ENCODE measurements around the gene POFUT2.

POFUT2 gene

DNA sequence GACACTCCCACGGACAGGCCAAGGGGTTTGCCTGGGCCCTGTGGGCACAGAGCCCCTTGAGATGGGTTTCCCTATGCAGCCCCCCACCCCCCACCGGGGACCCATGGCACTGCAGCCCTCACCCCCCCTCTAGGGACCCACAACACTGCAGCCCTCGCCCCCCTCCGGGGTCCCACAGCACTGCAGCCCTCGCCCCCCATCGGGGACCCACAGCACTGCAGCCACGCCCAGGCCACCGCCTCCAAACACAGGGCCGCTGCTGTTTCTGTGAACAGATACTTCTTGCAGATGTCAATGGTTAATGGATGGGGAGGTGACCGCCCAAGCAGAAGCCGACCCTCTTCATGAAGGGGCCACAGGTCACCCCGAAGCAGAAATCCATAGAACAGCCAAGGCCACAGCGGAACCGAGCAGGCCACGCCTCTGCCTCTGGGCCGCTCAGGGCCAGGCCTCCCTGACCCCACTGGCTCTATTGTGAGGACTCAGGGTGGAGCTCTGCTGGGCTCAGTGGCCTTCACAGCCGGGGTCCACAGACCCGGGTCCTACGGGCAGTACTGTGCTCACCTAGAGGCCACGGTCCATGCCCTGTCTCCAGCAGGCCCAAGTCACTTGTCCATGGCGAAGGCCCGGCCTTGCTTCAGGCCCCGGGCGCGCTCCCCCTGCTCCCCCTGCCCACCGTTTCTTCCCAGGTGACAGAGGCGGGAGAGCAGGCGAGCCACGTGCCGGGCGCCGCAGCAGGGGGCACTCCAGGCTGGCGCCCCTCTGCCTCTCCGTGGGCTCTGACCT lies 4.1 kb upstream of the POFUT2 start:
- TF ChIP-seq ESRRG (CRISPR knock-in tag; IDR thresholded peaks at IDR 0.05) (no peak), ISL1 (CRISPR knock-in tag; IDR thresholded peaks at IDR 0.05) (no peak), CSDC2 (CRISPR knock-in tag; IDR thresholded peaks at IDR 0.05) (no peak)
- ATAC-seq, result no peak

DNA sequence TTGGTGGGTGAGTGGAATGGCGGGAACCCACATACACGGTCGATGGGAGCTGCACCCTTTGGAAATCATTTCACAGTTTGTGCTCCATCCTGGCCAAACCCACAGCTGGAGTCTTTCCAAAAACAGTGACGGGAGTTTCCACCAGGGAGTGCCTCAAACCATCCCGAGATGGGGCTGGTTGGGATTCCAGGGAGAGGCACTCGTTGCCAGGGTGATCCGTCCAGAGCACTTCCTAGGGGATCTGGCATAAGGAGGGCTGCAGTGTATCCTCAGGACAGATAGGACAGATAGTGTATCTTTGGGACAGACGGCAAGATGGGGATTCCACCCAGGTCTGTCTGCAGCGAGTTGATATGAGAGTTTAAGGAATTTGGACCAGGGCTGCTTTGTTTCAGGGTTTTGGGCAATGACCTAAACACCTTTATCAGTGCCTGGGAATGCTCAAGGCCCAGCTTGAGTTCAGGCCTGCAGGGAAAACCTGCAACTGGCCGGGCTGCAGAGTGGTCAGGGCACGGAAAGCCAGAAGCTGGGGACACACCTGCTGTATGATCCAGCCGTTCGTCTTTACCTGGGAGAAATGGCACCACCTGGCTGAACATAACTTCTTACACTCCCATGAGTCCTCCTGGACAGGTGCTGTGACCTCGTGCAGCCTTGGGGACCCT lies 3.4 kb upstream of the POFUT2 start:
- ATAC-seq, result no peak
- no peak for TF ChIP-seq BACH2 (CRISPR knock-in tag; IDR thresholded peaks at IDR 0.05; ENCODE audit: borderline replicate concordance)
- no peak for TF ChIP-seq SNAI2 (CRISPR knock-in tag; IDR thresholded peaks at IDR 0.05)
- no peak for TF ChIP-seq ESRRG (CRISPR knock-in tag; IDR thresholded peaks at IDR 0.05)
- TF ChIP-seq PPARA (CRISPR knock-in tag; IDR thresholded peaks at IDR 0.05; ENCODE audit: borderline replicate concordance), result no peak
- TF ChIP-seq ARNTL (CRISPR knock-in tag; IDR thresholded peaks at IDR 0.05; ENCODE audit: borderline replicate concordance, low read depth), result no peak

DNA sequence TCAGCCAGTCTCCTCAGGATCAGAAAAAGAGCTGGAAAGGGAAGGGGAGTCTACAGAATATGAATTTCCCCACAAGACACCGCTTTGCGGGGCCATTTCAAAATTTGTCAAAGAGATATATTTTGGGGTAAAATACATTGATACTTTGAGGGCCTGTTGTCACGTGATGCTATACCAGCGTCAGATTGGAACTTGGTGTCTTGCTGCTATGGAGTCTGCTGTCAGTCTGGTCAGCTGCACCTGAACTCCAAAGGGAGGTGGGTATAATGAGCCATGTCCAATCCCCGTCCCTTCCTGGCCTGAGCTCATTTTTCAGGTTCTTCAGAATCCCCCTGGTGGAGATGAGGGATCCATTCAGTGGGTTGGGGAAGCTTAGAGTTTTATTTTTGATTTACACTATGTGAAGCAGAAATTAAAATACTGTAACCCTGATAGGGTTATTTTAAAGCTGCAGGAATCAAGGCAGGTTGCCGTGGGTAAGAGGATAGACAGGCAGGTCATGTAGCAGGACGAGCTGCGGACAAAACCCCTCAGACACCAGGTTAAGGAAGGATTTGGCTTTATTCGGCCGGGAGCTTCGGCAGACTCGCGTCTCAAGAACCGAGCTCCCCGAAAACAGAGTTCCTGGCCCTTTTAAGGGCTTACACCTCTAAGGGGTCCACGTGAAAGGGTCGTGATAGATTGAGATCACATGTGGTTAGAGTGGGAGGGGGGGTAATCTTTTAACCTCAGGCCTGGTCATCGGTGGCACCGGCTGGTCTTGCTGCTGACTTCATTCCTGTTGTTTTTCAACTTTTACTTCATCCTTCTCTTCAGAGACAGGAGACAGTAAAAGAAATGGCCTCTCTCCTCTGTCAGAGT lies 2.2 kb upstream of the POFUT2 start:
- TF ChIP-seq TCF4 (CRISPR knock-in tag; IDR thresholded peaks at IDR 0.05; ENCODE audit: borderline replicate concordance) (no peak), GLIS3 (CRISPR knock-in tag; IDR thresholded peaks at IDR 0.05) (no peak), ZNF565 (CRISPR knock-in tag; conservative IDR thresholded peaks at IDR 0.05; ENCODE audit: low read depth) (no peak), TOX (CRISPR knock-in tag; IDR thresholded peaks at IDR 0.05; ENCODE audit: borderline replicate concordance) (no peak), CSDC2 (CRISPR knock-in tag; IDR thresholded peaks at IDR 0.05) (no peak), OSR1 (CRISPR knock-in tag; IDR thresholded peaks at IDR 0.05) (no peak), SNAI2 (CRISPR knock-in tag; IDR thresholded peaks at IDR 0.05) (no peak), ESRRG (CRISPR knock-in tag; IDR thresholded peaks at IDR 0.05) (no peak)
- TF ChIP-seq, protein P1, sequence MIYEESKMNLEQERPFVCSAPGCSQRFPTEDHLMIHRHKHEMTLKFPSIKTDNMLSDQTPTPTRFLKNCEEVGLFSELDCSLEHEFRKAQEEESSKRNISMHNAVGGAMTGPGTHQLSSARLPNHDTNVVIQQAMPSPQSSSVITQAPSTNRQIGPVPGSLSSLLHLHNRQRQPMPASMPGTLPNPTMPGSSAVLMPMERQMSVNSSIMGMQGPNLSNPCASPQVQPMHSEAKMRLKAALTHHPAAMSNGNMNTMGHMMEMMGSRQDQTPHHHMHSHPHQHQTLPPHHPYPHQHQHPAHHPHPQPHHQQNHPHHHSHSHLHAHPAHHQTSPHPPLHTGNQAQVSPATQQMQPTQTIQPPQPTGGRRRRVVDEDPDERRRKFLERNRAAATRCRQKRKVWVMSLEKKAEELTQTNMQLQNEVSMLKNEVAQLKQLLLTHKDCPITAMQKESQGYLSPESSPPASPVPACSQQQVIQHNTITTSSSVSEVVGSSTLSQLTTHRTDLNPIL (CRISPR knock-in tag; IDR thresholded peaks at IDR 0.05; ENCODE audit: low read depth), result no peak
- TF ChIP-seq, protein P2, sequence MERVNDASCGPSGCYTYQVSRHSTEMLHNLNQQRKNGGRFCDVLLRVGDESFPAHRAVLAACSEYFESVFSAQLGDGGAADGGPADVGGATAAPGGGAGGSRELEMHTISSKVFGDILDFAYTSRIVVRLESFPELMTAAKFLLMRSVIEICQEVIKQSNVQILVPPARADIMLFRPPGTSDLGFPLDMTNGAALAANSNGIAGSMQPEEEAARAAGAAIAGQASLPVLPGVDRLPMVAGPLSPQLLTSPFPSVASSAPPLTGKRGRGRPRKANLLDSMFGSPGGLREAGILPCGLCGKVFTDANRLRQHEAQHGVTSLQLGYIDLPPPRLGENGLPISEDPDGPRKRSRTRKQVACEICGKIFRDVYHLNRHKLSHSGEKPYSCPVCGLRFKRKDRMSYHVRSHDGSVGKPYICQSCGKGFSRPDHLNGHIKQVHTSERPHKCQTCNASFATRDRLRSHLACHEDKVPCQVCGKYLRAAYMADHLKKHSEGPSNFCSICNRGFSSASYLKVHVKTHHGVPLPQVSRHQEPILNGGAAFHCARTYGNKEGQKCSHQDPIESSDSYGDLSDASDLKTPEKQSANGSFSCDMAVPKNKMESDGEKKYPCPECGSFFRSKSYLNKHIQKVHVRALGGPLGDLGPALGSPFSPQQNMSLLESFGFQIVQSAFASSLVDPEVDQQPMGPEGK (CRISPR knock-in tag; IDR thresholded peaks at IDR 0.05; ENCODE audit: borderline replicate concordance), result no peak
- TF ChIP-seq, protein P3, sequence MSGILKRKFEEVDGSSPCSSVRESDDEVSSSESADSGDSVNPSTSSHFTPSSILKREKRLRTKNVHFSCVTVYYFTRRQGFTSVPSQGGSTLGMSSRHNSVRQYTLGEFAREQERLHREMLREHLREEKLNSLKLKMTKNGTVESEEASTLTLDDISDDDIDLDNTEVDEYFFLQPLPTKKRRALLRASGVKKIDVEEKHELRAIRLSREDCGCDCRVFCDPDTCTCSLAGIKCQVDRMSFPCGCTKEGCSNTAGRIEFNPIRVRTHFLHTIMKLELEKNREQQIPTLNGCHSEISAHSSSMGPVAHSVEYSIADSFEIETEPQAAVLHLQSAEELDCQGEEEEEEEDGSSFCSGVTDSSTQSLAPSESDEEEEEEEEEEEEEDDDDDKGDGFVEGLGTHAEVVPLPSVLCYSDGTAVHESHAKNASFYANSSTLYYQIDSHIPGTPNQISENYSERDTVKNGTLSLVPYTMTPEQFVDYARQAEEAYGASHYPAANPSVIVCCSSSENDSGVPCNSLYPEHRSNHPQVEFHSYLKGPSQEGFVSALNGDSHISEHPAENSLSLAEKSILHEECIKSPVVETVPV (CRISPR knock-in tag; IDR thresholded peaks at IDR 0.05), result no peak

DNA sequence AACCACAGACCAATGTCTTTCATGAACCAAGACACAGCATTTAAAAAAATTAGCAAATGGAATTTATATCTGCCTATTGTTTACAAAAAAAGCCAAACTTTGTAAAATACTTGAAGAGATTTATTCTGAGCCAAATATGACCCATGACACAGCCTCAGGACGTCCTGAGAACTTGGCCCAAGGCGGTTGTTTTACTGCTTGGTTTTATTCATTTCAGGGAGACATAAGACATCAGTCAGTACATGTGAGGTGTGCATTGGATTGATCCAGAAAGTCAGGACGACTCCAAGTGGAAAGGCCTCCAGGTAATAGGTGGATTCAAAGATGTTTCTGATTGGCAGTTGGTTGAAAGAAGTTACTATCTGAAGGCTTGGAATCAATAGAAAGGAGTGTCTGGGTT lies 1.4 kb upstream of the POFUT2 start:
- TF ChIP-seq RARB (CRISPR knock-in tag; IDR thresholded peaks at IDR 0.05) (no peak), ARNTL (CRISPR knock-in tag; IDR thresholded peaks at IDR 0.05; ENCODE audit: borderline replicate concordance, low read depth) (no peak), TOX (CRISPR knock-in tag; IDR thresholded peaks at IDR 0.05; ENCODE audit: borderline replicate concordance) (no peak), OSR1 (CRISPR knock-in tag; IDR thresholded peaks at IDR 0.05) (no peak)
- TF ChIP-seq, protein P4, sequence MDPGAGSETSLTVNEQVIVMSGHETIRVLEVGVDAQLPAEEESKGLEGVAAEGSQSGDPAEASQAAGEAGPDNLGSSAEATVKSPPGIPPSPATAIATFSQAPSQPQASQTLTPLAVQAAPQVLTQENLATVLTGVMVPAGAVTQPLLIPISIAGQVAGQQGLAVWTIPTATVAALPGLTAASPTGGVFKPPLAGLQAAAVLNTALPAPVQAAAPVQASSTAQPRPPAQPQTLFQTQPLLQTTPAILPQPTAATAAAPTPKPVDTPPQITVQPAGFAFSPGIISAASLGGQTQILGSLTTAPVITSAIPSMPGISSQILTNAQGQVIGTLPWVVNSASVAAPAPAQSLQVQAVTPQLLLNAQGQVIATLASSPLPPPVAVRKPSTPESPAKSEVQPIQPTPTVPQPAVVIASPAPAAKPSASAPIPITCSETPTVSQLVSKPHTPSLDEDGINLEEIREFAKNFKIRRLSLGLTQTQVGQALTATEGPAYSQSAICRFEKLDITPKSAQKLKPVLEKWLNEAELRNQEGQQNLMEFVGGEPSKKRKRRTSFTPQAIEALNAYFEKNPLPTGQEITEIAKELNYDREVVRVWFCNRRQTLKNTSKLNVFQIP (CRISPR knock-in tag; IDR thresholded peaks at IDR 0.05; ENCODE audit: borderline replicate concordance, low read depth), result no peak
- TF ChIP-seq, protein P2 (CRISPR knock-in tag; IDR thresholded peaks at IDR 0.05; ENCODE audit: borderline replicate concordance), result no peak
- TF ChIP-seq, protein P5, sequence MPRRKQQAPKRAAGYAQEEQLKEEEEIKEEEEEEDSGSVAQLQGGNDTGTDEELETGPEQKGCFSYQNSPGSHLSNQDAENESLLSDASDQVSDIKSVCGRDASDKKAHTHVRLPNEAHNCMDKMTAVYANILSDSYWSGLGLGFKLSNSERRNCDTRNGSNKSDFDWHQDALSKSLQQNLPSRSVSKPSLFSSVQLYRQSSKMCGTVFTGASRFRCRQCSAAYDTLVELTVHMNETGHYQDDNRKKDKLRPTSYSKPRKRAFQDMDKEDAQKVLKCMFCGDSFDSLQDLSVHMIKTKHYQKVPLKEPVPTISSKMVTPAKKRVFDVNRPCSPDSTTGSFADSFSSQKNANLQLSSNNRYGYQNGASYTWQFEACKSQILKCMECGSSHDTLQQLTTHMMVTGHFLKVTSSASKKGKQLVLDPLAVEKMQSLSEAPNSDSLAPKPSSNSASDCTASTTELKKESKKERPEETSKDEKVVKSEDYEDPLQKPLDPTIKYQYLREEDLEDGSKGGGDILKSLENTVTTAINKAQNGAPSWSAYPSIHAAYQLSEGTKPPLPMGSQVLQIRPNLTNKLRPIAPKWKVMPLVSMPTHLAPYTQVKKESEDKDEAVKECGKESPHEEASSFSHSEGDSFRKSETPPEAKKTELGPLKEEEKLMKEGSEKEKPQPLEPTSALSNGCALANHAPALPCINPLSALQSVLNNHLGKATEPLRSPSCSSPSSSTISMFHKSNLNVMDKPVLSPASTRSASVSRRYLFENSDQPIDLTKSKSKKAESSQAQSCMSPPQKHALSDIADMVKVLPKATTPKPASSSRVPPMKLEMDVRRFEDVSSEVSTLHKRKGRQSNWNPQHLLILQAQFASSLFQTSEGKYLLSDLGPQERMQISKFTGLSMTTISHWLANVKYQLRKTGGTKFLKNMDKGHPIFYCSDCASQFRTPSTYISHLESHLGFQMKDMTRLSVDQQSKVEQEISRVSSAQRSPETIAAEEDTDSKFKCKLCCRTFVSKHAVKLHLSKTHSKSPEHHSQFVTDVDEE (CRISPR knock-in tag; IDR thresholded peaks at IDR 0.05), result no peak
- ATAC-seq, result no peak

More for the DNA sequence above, 2.2 kb upstream of the POFUT2 start:
- ATAC-seq, result no peak
